ENCODE measurements around the gene PRAMEF18. TPM values are rescaled to one million over a fixed set of nuclear protein-coding genes. Genes with fewer than 3 reads are reported as not detected.
"Not testable (repeated sequence)": the region's sequence is repeated elsewhere in the genome, so short reads cannot be mapped to it uniquely, and the experiment has no call there.

Gene PRAMEF18
- total RNA-seq, result not detected
- long read RNA-seq, result 0 reads

- ATAC-seq, result peak in 1 of 2 donors; percentile 33
- DNase-seq; intact Hi-C loops (cut with DNase I): not testable (repeated sequence)
Observed at GRCh38 chr1:13225675-13226204, at the start of gene PRAMEF18. Gene PRAMEF18 (minus strand): TSS chr1:13226154. CDS start chr1:13226106, 48 bp downstream.

- intact Hi-C loops (cut with DNase I); DNase-seq; ATAC-seq: not testable (repeated sequence)
Observed at GRCh38 chr1:13265124-13265523, 39.2 kb upstream of the PRAMEF18 start.

GRCh38 chr1:13253898-13254297, 27.9 kb upstream of the PRAMEF18 start, which contains the start of gene PRAMEF5:
Gene PRAMEF5 (plus strand): TSS chr1:13254198. CDS start chr1:13259269, 5,071 bp downstream.
- intact Hi-C loops (cut with DNase I); ATAC-seq; DNase-seq: not testable (repeated sequence)

- ATAC-seq; DNase-seq; intact Hi-C loops (cut with DNase I): not testable (repeated sequence)
Observed at GRCh38 chr1:13247122-13247521, 21.2 kb upstream of the PRAMEF18 start.

GRCh38 chr1:13246554-13246871, 20.6 kb upstream of the PRAMEF18 start:
- intact Hi-C loops (cut with DNase I); DNase-seq; ATAC-seq: not testable (repeated sequence)

- ATAC-seq; intact Hi-C loops (cut with DNase I); DNase-seq: not testable (repeated sequence)
Observed at GRCh38 chr1:13245841-13246553, 20.0 kb upstream of the PRAMEF18 start.

GRCh38 chr1:13243536-13244263, 17.7 kb upstream of the PRAMEF18 start:
- DNase-seq; ATAC-seq; intact Hi-C loops (cut with DNase I): not testable (repeated sequence)

- DNase-seq; ATAC-seq; intact Hi-C loops (cut with DNase I): not testable (repeated sequence)
Observed at GRCh38 chr1:13239633-13240032, 13.7 kb upstream of the PRAMEF18 start.

- not testable (repeated sequence) for DNase-seq
Observed at GRCh38 chr1:13237572-13237971, 11.6 kb upstream of the PRAMEF18 start.

GRCh38 chr1:13234057-13234456, 8.1 kb upstream of the PRAMEF18 start:
- ATAC-seq; intact Hi-C loops (cut with DNase I); DNase-seq: not testable (repeated sequence)

More at GRCh38 chr1:13237572-13237971, 11.6 kb upstream of the PRAMEF18 start:
- ATAC-seq; intact Hi-C loops (cut with DNase I): not testable (repeated sequence)

- ATAC-seq; intact Hi-C loops (cut with DNase I); DNase-seq: not testable (repeated sequence)
Observed at GRCh38 chr1:13232056-13232455, 6.1 kb upstream of the PRAMEF18 start.

GRCh38 chr1:13231061-13231750, 5.3 kb upstream of the PRAMEF18 start:
- DNase-seq; ATAC-seq; intact Hi-C loops (cut with DNase I): not testable (repeated sequence)

GRCh38 chr1:13230601-13231000, 4.6 kb upstream of the PRAMEF18 start:
- intact Hi-C loops (cut with DNase I); DNase-seq; ATAC-seq: not testable (repeated sequence)

- DNase-seq; intact Hi-C loops (cut with DNase I); ATAC-seq: not testable (repeated sequence)
Observed at GRCh38 chr1:13230096-13230495, 4.1 kb upstream of the PRAMEF18 start.

- no peak for DNase-seq
Observed at GRCh38 chr1:13228343-13228781, 2.4 kb upstream of the PRAMEF18 start.

GRCh38 chr1:13227271-13228055, 1.5 kb upstream of the PRAMEF18 start:
- intact Hi-C loops (cut with DNase I); DNase-seq; ATAC-seq: not testable (repeated sequence)

More at GRCh38 chr1:13228343-13228781, 2.4 kb upstream of the PRAMEF18 start:
- ATAC-seq, result no peak
- intact Hi-C loops (cut with DNase I), result no loop called here

- no peak for DNase-seq
- no peak for ATAC-seq
- intact Hi-C loops (cut with DNase I), result no loop called here
Observed at GRCh38 chr1:13224480-13225060, 1.4 kb downstream of the PRAMEF18 start.

GRCh38 chr1:13222788-13223187, 3.2 kb downstream of the PRAMEF18 start:
- ATAC-seq; DNase-seq; intact Hi-C loops (cut with DNase I): not testable (repeated sequence)

All from left cardiac atrium (tissue), 4 donors.